ENCODE data around the gene HNRNPU. TPM values are rescaled to one million over a fixed set of nuclear protein-coding genes. Genes with fewer than 3 reads are reported as not detected.

The HNRNPU gene
- total and polyA plus RNA-seq, 2 of the 13 experiments (the other 11 are each of a cell fraction or from before 2014, with no cell fraction given), result 101 to 508 TPM

- TF ChIP-seq, protein P1, sequence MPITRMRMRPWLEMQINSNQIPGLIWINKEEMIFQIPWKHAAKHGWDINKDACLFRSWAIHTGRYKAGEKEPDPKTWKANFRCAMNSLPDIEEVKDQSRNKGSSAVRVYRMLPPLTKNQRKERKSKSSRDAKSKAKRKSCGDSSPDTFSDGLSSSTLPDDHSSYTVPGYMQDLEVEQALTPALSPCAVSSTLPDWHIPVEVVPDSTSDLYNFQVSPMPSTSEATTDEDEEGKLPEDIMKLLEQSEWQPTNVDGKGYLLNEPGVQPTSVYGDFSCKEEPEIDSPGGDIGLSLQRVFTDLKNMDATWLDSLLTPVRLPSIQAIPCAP (CRISPR knock-in tag; IDR thresholded peaks at IDR 0.05; ENCODE audit: low read depth), result no peak
- no peak for TF ChIP-seq HINFP (CRISPR knock-in tag; IDR thresholded peaks at IDR 0.05; ENCODE audit: low read depth)
- no peak for TF ChIP-seq RFX5 (IDR thresholded peaks at IDR 0.05; ENCODE audit: low read depth, low read length)
- no peak for TF ChIP-seq KLF11 (CRISPR knock-in tag; IDR thresholded peaks at IDR 0.05)
- TF ChIP-seq SRY (CRISPR knock-in tag; IDR thresholded peaks at IDR 0.05), result no peak
- no peak for TF ChIP-seq MAFK (conservative IDR thresholded peaks at IDR 0.05 in 1 of 2, IDR thresholded peaks at IDR 0.05 in 1 of 2; ENCODE audit: low read length in 2 of 2)
- TF ChIP-seq, protein P2, sequence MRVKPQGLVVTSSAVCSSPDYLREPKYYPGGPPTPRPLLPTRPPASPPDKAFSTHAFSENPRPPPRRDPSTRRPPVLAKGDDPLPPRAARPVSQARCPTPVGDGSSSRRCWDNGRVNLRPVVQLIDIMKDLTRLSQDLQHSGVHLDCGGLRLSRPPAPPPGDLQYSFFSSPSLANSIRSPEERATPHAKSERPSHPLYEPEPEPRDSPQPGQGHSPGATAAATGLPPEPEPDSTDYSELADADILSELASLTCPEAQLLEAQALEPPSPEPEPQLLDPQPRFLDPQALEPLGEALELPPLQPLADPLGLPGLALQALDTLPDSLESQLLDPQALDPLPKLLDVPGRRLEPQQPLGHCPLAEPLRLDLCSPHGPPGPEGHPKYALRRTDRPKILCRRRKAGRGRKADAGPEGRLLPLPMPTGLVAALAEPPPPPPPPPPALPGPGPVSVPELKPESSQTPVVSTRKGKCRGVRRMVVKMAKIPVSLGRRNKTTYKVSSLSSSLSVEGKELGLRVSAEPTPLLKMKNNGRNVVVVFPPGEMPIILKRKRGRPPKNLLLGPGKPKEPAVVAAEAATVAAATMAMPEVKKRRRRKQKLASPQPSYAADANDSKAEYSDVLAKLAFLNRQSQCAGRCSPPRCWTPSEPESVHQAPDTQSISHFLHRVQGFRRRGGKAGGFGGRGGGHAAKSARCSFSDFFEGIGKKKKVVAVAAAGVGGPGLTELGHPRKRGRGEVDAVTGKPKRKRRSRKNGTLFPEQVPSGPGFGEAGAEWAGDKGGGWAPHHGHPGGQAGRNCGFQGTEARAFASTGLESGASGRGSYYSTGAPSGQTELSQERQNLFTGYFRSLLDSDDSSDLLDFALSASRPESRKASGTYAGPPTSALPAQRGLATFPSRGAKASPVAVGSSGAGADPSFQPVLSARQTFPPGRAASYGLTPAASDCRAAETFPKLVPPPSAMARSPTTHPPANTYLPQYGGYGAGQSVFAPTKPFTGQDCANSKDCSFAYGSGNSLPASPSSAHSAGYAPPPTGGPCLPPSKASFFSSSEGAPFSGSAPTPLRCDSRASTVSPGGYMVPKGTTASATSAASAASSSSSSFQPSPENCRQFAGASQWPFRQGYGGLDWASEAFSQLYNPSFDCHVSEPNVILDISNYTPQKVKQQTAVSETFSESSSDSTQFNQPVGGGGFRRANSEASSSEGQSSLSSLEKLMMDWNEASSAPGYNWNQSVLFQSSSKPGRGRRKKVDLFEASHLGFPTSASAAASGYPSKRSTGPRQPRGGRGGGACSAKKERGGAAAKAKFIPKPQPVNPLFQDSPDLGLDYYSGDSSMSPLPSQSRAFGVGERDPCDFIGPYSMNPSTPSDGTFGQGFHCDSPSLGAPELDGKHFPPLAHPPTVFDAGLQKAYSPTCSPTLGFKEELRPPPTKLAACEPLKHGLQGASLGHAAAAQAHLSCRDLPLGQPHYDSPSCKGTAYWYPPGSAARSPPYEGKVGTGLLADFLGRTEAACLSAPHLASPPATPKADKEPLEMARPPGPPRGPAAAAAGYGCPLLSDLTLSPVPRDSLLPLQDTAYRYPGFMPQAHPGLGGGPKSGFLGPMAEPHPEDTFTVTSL (CRISPR knock-in tag; IDR thresholded peaks at IDR 0.05; ENCODE audit: borderline replicate concordance), result 0 out of 2 replicates have a peak, but pooled peaks have one; percentile 30
- no peak for TF ChIP-seq GTF2F1 (IDR thresholded peaks at IDR 0.05; ENCODE audit: low read length)
- TF ChIP-seq FOXO1 (CRISPR knock-in tag; IDR thresholded peaks at IDR 0.05), result peak; percentile 29; the same call in 1 of the 2 replicates
- no peak for TF ChIP-seq CHCHD3 (CRISPR knock-in tag; IDR thresholded peaks at IDR 0.05)
- TF ChIP-seq NFAT5 (CRISPR knock-in tag; IDR thresholded peaks at IDR 0.05), result no peak
- TF ChIP-seq, protein P3, sequence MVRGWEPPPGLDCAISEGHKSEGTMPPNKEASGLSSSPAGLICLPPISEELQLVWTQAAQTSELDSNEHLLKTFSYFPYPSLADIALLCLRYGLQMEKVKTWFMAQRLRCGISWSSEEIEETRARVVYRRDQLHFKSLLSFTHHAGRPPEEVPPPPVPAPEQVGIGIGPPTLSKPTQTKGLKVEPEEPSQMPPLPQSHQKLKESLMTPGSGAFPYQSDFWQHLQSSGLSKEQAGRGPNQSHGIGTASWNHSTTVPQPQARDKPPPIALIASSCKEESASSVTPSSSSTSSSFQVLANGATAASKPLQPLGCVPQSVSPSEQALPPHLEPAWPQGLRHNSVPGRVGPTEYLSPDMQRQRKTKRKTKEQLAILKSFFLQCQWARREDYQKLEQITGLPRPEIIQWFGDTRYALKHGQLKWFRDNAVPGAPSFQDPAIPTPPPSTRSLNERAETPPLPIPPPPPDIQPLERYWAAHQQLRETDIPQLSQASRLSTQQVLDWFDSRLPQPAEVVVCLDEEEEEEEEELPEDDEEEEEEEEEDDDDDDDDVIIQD (CRISPR knock-in tag; IDR thresholded peaks at IDR 0.05; ENCODE audit: low read depth), result no peak
- TF ChIP-seq ZNF780A (CRISPR knock-in tag; IDR thresholded peaks at IDR 0.05), result no peak
Measured at GRCh38 chr1:244817415-244817894, 46.9 kb downstream of the HNRNPU start (continued).

Data from HepG2 (cell line).